Left lung (tissue), 10 donors: ENCODE measurements around the gene SYS1. TPM values are rescaled to one million over a fixed set of nuclear protein-coding genes. Genes with fewer than 3 reads are reported as not detected.

Source experiments
- ATAC-seq: fragments of 200-7000 bp; cut with Tn5 transposase; one replicate; pipeline ENCODE4 v1.9.1; 2020; ENCODE audit warnings: moderate library complexity
- DNase-seq, 4 donors: peaks; one replicate each; pipeline ENCODE4 v3.0.0-alpha.2; 2013 to 2020
- H3K27ac ChIP-seq, 2 donors: fragments of 200-600 bp; sonication (generic) in 1 of 2; one replicate each; pipeline versions ENCODE4 v1.5.0 to v1.8.0; 2020 to 2021
- H3K27me3 ChIP-seq, 2 donors: fragments of 200-600 bp; sonication (generic) in 1 of 2; one replicate each; pipeline versions ENCODE4 v1.5.0 to v1.8.0; 2020 to 2021
- H3K36me3 ChIP-seq, 2 donors: fragments of 200-600 bp; sonication (generic) in 1 of 2; one replicate each; pipeline versions ENCODE4 v1.5.0 to v1.8.0; 2020 to 2021
- H3K4me1 ChIP-seq, 2 donors: fragments of 200-600 bp; one replicate each; pipeline ENCODE4 v1.8.0; 2021
- H3K4me3 ChIP-seq, 2 donors: fragments of 200-600 bp; sonication (generic) in 1 of 2; one replicate each; pipeline versions ENCODE4 v1.5.0 to v1.8.0; 2020 to 2021; ENCODE audit warnings: mild to moderate bottlenecking in 1 of 2
- H3K9me3 ChIP-seq, 2 donors: fragments of 200-600 bp; sonication (generic) in 1 of 2; one replicate each; pipeline versions ENCODE4 v1.5.0 to v1.8.0; 2020 to 2021
- intact Hi-C, 2 donors: fragments of 100-400 bp; cut with DNase I; formaldehyde crosslinking; loops; one replicate each; pipeline versions ENCODE4 v1.11.2 to v1.14.2; 2022
- polyA plus RNA-seq, 6 donors: library from polyadenylated mRNA; unstranded; fragments of 120-200 nt; gene quantifications; one replicate each; pipeline ENCODE4 v1.2.1, GENCODE V29; 2013; ENCODE audit not compliant: insufficient read length in 6 of 6
- total RNA-seq, 2 donors: library from RNA; stranded (reverse); fragmentation: NEBNext Ultra II Directional; extraction: Animal tissue kit (Norgen Biotek cat#: 25700); gene quantifications; one replicate each; pipeline ENCODE4 v1.2.1, GENCODE V29; 2021
- TF ChIP-seq, protein P1 (sequence below), 2 donors: fragments of 200-600 bp; sonication (generic) in 1 of 2; IDR thresholded peaks; one replicate each; pipeline versions ENCODE4 v1.5.0 to v1.8.0; 2021; ENCODE audit warnings: antibody characterized with exemption in 2 of 2
- donor health status: DM: no; HTN: yes; CAD: no.
- donor health status: DM: no; HTN: no; CAD: no.

The SYS1 gene
- total and polyA plus RNA-seq, 8 donors = 20.8 to 48.8 (median 24.1) TPM

DNA sequence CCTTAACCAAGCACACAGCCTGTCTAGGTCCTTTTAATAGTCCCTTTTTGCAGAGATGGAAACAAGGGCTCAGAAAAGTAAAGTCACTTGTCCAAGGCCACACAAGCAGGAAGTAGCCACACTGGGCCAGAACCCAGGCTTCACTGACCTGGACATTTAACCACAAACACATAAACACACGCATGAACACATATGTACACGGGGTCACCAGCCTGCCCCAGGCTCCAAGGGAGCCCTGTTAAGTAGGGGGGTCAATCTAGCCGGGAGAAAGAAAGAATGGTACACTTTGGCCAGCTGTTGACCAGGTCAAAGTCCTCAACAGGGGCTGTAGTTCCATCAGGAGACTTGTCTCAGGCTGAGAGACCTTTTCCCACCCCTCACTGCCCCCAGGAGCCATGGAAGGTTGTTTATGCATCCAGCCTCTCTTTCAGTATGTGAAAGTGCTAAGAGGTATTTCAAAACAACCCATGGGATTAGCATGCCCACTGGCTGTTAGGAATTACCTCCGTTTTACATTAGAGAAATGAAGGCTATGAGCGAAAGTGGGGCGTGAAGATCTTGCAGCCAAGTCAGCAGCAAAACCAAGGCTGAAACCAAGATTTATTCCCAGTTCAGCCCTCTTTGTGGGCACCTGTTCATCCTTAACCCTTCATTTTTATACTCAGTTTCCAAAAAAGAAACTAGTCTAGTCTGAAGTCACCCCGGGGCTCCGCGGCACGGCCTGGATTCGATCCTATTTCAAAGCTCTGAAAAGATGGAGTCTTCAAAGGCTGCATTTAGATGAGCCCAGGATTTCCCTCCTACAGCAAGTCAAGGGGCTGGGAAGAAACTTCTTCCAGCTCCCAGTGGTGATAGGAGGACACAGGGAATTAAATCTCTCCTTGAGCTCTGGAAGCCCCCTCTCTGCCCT, 24.6 kb upstream of the SYS1 start:
- Histone ChIP-seq H3K27me3 (no peaks in the 10 kb centered on the region), H3K4me3 (no peak overlapping the region), H3K27ac (peak overlapping the region; percentile 33 to 70), H3K9me3 (no peaks in the 10 kb centered on the region), H3K36me3 (peaks cover 0 to 44% of the 10 kb centered on the region in 2 donors), H3K4me1 (peaks cover 41 to 58% of the 10 kb centered on the region in 2 donors)
- TF ChIP-seq, protein P1, sequence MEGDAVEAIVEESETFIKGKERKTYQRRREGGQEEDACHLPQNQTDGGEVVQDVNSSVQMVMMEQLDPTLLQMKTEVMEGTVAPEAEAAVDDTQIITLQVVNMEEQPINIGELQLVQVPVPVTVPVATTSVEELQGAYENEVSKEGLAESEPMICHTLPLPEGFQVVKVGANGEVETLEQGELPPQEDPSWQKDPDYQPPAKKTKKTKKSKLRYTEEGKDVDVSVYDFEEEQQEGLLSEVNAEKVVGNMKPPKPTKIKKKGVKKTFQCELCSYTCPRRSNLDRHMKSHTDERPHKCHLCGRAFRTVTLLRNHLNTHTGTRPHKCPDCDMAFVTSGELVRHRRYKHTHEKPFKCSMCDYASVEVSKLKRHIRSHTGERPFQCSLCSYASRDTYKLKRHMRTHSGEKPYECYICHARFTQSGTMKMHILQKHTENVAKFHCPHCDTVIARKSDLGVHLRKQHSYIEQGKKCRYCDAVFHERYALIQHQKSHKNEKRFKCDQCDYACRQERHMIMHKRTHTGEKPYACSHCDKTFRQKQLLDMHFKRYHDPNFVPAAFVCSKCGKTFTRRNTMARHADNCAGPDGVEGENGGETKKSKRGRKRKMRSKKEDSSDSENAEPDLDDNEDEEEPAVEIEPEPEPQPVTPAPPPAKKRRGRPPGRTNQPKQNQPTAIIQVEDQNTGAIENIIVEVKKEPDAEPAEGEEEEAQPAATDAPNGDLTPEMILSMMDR (IDR thresholded peaks at IDR 0.05) = no peak
- DNase-seq = no peak
- no peak for ATAC-seq
- intact Hi-C loops = no loop called here

DNA sequence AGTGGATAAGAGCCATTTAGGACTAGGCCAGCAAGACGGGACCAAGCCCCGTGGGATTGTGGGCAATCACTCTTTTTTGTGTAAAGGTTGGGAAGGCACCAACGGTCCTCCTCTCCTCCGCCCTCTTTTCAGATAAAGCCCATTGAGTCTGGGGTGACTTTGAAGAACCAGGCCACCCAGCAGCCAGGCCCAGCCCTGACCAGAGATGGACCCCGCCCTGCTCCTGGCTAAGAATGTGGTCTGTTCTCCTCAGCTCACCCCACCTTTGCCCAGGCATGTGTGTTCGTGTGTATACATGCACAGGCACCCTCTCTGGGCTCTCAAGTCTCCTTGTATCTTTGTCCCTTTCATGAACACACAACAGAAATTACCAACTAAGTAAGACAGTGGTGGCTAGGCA, 23.9 kb upstream of the SYS1 start:
- TF ChIP-seq, protein P1 (IDR thresholded peaks at IDR 0.05) = no peak
- H3K27me3 ChIP-seq = no peaks in the 10 kb centered on the region
- DNase-seq (no peak), ATAC-seq (no peak)
- H3K36me3 ChIP-seq = peaks cover 0 to 37% of the 10 kb centered on the region in 2 donors
- H3K4me3 ChIP-seq = no peak overlapping the region
- H3K27ac ChIP-seq = peak overlapping the region in 1 of 2 donors; percentile 70
- intact Hi-C loops = no loop called here
- H3K9me3 ChIP-seq = no peaks in the 10 kb centered on the region
- peaks cover 46 to 65% of the 10 kb centered on the region in 2 donors for H3K4me1 ChIP-seq

DNA sequence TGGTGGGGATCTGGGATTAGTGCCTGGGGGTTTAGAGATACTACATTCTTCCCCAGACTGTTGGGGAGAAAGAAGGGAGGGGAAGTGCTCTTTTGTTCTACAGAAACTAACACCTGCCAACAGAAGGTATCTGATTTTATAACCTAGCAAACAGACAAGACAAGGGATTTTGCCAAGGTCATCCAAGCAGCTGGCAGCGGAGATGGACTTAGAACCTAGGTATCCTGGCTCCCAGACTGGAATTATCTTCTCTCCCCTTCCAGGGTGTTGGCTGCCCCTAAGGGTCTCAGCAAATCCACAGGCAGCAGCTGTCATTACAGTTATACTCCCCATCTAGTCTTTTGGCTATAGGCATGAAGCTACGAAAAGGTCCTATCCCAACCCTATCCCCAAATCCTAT, 23.2 kb upstream of the SYS1 start:
- ATAC-seq (no peak), DNase-seq (no peak)
- Histone ChIP-seq H3K9me3 (no peaks in the 10 kb centered on the region), H3K27me3 (no peaks in the 10 kb centered on the region), H3K27ac (peak overlapping the region in 1 of 2 donors; percentile 37), H3K36me3 (peaks cover 0 to 32% of the 10 kb centered on the region in 2 donors), H3K4me1 (peaks cover 52 to 72% of the 10 kb centered on the region in 2 donors), H3K4me3 (no peak overlapping the region)
- intact Hi-C loops = no loop called here
- TF ChIP-seq, protein P1 (IDR thresholded peaks at IDR 0.05) = no peak

DNA sequence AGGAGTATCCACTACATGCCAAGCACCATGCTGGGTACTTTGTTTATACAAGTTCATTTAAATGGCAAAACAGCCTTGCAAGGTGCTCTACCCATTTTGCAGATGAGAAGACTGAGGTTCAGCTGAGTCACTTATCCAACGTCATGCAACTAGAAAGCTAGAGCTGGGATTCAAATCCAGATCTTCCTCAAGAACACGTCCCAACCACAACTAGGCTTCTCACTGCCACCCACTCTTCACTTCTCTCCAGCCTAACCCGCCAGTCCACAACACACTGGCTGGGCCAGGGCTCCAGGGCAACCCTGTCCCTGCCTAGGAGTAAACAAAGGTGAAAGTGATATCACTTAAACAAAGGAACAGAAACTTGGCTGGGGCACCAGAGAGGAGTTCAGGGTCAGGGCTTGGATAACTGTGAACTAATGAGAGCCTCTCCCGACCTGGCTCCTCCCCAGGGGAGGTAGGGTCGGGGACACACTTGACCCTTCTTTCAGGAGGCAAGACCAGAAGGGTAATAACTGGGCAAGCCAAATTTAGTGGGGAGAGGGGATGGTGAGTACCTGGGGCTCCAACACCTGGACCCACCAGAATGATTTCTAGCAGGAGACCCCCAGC, 22.6 kb upstream of the SYS1 start:
- Histone ChIP-seq H3K27me3 (no peaks in the 10 kb centered on the region), H3K4me1 (peaks cover 56 to 77% of the 10 kb centered on the region in 2 donors), H3K36me3 (peaks cover 0 to 27% of the 10 kb centered on the region in 2 donors), H3K4me3 (no peak overlapping the region), H3K9me3 (no peaks in the 10 kb centered on the region), H3K27ac (peak overlapping the region; percentile 48 to 50)
- intact Hi-C loops = no loop called here
- TF ChIP-seq, protein P1 (IDR thresholded peaks at IDR 0.05) = no peak
- peak in 1 of 4 donors; percentile 66 for DNase-seq
- ATAC-seq = peak; percentile 7

DNA sequence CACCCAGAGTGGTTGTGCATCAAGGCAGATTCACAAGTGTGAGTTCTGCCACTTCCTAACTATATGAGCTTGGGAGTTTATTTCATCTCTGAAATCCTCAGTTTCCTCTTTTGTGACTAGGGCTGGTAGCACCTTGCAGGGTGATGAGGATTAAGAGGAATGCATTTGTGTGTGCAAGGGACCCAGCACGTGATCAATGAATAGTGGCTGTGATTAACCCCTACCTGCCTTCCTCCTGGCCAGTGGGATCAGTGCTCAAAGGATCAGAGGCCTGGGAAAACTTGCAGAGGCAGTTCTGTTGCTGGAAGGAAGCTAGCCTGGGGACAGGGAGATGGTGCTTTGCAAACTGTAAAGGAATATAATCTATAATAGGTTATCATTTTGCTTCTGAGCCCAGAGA, 22.0 kb upstream of the SYS1 start:
- no peak for DNase-seq
- peak overlapping the region; percentile 48 to 75 for H3K27ac ChIP-seq
- intact Hi-C loops = no loop called here
- no peak for ATAC-seq
- peaks cover 60 to 83% of the 10 kb centered on the region in 2 donors for H3K4me1 ChIP-seq
- no peaks in the 10 kb centered on the region for H3K27me3 ChIP-seq
- peaks cover 0 to 23% of the 10 kb centered on the region in 2 donors for H3K36me3 ChIP-seq
- H3K9me3 ChIP-seq = no peaks in the 10 kb centered on the region
- TF ChIP-seq, protein P1 (IDR thresholded peaks at IDR 0.05) = no peak
- no peak overlapping the region for H3K4me3 ChIP-seq
